WTC11 (cell line): ENCODE results near the gene HDHD5.

ENCODE experiments used
- CREB1 ChIP-seq: sonication (generic); formaldehyde crosslinking; IDR thresholded peaks from 2 replicates; pipeline ENCODE4 v1.8.0; 2023; ENCODE audit warnings: mild to moderate bottlenecking, missing genetic modification reagents
- ETV6 ChIP-seq: sonication (generic); formaldehyde crosslinking; IDR thresholded peaks from 2 replicates; pipeline ENCODE4 v1.8.1; 2022; ENCODE audit warnings: mild to moderate bottlenecking, missing genetic modification reagents
- MYBL2 ChIP-seq: sonication (generic); formaldehyde crosslinking; IDR thresholded peaks from 2 replicates; pipeline ENCODE4 v1.8.1; 2023; ENCODE audit warnings: mild to moderate bottlenecking, moderate library complexity, missing genetic modification reagents
- OVOL2 ChIP-seq: fragments of 250-450 bp; sonication (Bioruptor Pico); IDR thresholded peaks from 2 replicates; pipeline ENCODE4 v1.9.0; 2021; ENCODE audit warnings: mild to moderate bottlenecking, borderline replicate concordance
- TF ChIP-seq, protein P1 (sequence below): sonication (generic); formaldehyde crosslinking; IDR thresholded peaks from 2 replicates; pipeline ENCODE4 v1.8.0; 2022; ENCODE audit warnings: mild to moderate bottlenecking, missing genetic modification reagents
- TF ChIP-seq, protein P2 (sequence below): fragments of 200-600 bp; IDR thresholded peaks from 2 replicates; pipeline ENCODE4 v1.8.0; 2022; ENCODE audit warnings: antibody characterized with exemption
- TF ChIP-seq, protein P3 (sequence below): fragments of 250-450 bp; sonication (Bioruptor Pico); IDR thresholded peaks from 2 replicates; pipeline ENCODE4 v1.9.0; 2021; ENCODE audit warnings: moderate library complexity, mild to moderate bottlenecking, inconsistent platforms, borderline replicate concordance
- TF ChIP-seq, protein P4 (sequence below): sonication (generic); formaldehyde crosslinking; IDR thresholded peaks from 2 replicates; pipeline ENCODE4 v1.8.1; 2023; ENCODE audit warnings: mild to moderate bottlenecking, missing genetic modification reagents

DNA sequence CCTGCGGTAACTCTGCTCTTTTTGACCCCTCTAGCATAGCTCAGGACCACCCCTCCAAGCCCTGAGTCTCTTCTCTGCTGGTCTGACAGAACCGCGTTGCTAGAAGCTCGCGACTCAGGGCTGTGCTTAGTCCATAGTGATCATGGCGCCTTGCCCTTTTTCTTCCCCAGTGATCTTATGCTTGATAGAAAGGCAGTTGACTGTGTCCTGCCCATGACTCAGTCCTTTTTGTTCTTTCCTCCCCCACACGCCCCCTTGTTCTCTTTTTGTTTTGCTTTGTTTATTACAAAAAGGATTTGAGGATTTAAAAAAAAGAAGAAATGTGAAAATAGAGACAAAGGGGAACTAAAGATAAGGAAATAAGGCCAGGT, 56.8 kb downstream of the HDHD5 start:
- TF ChIP-seq, protein P1, sequence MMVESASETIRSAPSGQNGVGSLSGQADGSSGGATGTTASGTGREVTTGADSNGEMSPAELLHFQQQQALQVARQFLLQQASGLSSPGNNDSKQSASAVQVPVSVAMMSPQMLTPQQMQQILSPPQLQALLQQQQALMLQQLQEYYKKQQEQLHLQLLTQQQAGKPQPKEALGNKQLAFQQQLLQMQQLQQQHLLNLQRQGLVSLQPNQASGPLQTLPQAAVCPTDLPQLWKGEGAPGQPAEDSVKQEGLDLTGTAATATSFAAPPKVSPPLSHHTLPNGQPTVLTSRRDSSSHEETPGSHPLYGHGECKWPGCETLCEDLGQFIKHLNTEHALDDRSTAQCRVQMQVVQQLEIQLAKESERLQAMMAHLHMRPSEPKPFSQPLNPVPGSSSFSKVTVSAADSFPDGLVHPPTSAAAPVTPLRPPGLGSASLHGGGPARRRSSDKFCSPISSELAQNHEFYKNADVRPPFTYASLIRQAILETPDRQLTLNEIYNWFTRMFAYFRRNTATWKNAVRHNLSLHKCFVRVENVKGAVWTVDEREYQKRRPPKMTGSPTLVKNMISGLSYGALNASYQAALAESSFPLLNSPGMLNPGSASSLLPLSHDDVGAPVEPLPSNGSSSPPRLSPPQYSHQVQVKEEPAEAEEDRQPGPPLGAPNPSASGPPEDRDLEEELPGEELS (CRISPR knock-in tag), result no peak
- TF ChIP-seq MYBL2 (CRISPR knock-in tag) (no peak), CREB1 (no peak), OVOL2 (CRISPR knock-in tag) (no peak), ETV6 (no peak)
- TF ChIP-seq, protein P2, sequence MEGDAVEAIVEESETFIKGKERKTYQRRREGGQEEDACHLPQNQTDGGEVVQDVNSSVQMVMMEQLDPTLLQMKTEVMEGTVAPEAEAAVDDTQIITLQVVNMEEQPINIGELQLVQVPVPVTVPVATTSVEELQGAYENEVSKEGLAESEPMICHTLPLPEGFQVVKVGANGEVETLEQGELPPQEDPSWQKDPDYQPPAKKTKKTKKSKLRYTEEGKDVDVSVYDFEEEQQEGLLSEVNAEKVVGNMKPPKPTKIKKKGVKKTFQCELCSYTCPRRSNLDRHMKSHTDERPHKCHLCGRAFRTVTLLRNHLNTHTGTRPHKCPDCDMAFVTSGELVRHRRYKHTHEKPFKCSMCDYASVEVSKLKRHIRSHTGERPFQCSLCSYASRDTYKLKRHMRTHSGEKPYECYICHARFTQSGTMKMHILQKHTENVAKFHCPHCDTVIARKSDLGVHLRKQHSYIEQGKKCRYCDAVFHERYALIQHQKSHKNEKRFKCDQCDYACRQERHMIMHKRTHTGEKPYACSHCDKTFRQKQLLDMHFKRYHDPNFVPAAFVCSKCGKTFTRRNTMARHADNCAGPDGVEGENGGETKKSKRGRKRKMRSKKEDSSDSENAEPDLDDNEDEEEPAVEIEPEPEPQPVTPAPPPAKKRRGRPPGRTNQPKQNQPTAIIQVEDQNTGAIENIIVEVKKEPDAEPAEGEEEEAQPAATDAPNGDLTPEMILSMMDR, result no peak
- TF ChIP-seq, protein P3, sequence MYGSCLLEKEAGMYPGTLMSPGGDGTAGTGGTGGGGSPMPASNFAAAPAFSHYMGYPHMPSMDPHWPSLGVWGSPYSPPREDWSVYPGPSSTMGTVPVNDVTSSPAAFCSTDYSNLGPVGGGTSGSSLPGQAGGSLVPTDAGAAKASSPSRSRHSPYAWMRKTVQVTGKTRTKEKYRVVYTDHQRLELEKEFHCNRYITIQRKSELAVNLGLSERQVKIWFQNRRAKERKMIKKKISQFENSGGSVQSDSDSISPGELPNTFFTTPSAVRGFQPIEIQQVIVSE (CRISPR knock-in tag), result no peak
- TF ChIP-seq, protein P4, sequence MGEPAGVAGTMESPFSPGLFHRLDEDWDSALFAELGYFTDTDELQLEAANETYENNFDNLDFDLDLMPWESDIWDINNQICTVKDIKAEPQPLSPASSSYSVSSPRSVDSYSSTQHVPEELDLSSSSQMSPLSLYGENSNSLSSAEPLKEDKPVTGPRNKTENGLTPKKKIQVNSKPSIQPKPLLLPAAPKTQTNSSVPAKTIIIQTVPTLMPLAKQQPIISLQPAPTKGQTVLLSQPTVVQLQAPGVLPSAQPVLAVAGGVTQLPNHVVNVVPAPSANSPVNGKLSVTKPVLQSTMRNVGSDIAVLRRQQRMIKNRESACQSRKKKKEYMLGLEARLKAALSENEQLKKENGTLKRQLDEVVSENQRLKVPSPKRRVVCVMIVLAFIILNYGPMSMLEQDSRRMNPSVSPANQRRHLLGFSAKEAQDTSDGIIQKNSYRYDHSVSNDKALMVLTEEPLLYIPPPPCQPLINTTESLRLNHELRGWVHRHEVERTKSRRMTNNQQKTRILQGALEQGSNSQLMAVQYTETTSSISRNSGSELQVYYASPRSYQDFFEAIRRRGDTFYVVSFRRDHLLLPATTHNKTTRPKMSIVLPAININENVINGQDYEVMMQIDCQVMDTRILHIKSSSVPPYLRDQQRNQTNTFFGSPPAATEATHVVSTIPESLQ (CRISPR knock-in tag), result no peak
